LNCaP clone FGC (cell line): ENCODE results near the gene NABP1.
"Not testable (repeated sequence)": the region's sequence is repeated elsewhere in the genome, so short reads cannot be mapped to it uniquely, and the experiment has no call there.

Source experiments
- DNase-seq: peaks from one replicate; pipeline ENCODE4 v3.0.0-alpha.2; 2011; ENCODE audit warnings: low read depth
- H3K4me3 ChIP-seq: 2 replicates; pipeline ENCODE4 v1.5.1; 2011; ENCODE audit warnings: mild to moderate bottlenecking, low read depth, low read length, control low read depth
- CTCF ChIP-seq: IDR thresholded peaks from 2 replicates; pipeline ENCODE4 v1.5.1; 2012; ENCODE audit warnings: mild to moderate bottlenecking; ENCODE audit not compliant: control insufficient read depth, insufficient read depth; ENCODE audit errors: extremely low read depth

Gene NABP1

GRCh38 chr2:191641609-191642008, 36.3 kb upstream of the NABP1 start:
- no peak overlapping the region for H3K4me3 ChIP-seq

GRCh38 chr2:191642541-191642940, 35.4 kb upstream of the NABP1 start:
- DNase-seq, result no peak
- TF ChIP-seq CTCF, result no peak
- no peak overlapping the region for H3K4me3 ChIP-seq

More at GRCh38 chr2:191641609-191642008, 36.3 kb upstream of the NABP1 start:
- DNase-seq, result no peak
- no peak for TF ChIP-seq CTCF

GRCh38 chr2:191643429-191643828, 34.5 kb upstream of the NABP1 start:
- H3K4me3 ChIP-seq, result no peak overlapping the region
- peak; percentile 68 for DNase-seq
- no peak for TF ChIP-seq CTCF

GRCh38 chr2:191644613-191645012, 33.3 kb upstream of the NABP1 start:
- H3K4me3 ChIP-seq, result not testable (repeated sequence)

GRCh38 chr2:191645032-191645431, 32.9 kb upstream of the NABP1 start:
- no peak for DNase-seq
- H3K4me3 ChIP-seq, result no peak overlapping the region
- no peak for TF ChIP-seq CTCF

More at GRCh38 chr2:191644613-191645012, 33.3 kb upstream of the NABP1 start:
- DNase-seq, result not testable (repeated sequence)

GRCh38 chr2:191645434-191646162, 32.3 kb upstream of the NABP1 start:
- TF ChIP-seq CTCF, result no peak
- H3K4me3 ChIP-seq, result no peak overlapping the region
- no peak for DNase-seq

- no peak for TF ChIP-seq CTCF
- no peak overlapping the region for H3K4me3 ChIP-seq
- DNase-seq, result no peak
Observed at GRCh38 chr2:191646163-191646902, 31.6 kb upstream of the NABP1 start.
